Prostate gland (tissue), 2 donors: Measurements from ENCODE around the gene RHOU.

ENCODE experiments used
- POLR2AphosphoS5 ChIP-seq: sonication (generic); formaldehyde crosslinking; IDR thresholded peaks from one replicate; pipeline ENCODE4 v1.6.1; 2017; ENCODE audit warnings: antibody characterized with exemption
- TF ChIP-seq, protein P1 (sequence below), 4 experiments: fragments of 200-600 bp in 2 of 4; fragments of 450-650 bp in 2 of 4; sonication (generic) in 2 of 4; IDR thresholded peaks; 1 replicate in 3 of 4; 2 replicates in 1 of 4; pipeline ENCODE4 v1.5.1; 2016 to 2019; ENCODE audit warnings: antibody characterized with exemption in 4 of 4, mild to moderate bottlenecking in 2 of 4, moderate library complexity in 2 of 4

DNA sequence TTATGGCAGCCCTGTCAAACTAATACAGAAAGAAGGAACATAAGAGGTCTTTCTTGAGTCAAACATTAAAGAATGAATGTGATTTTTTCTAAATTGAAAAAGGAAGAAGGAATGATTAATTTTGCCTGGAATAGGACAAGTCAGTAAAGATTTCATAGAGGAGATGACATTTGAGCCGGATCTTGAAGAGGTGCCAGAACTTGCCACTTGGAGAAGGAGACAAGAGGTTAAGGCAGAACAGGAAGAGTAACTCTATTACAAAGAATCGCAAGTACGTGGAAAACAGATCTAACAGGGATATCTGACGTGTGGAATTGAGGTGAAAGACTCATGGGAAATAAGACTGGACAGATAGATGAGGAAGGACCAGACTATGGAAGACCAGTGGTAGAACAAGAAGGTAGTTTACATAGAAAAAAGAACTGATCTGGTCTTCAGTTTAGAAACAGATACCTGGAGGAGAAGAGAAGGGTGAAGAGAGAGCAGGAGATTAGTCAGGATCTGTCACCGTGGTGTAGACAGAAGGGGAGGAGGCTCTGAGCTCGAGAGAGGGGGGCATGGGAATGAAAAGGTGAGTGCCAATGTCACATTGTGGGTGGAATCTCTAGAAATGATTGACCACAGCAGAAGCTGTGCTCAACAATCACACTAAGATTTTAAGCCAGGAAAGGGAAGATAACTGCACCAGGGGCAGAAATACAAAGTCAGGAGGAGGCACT, 32.5 kb downstream of the RHOU start:
- TF ChIP-seq, protein P1, sequence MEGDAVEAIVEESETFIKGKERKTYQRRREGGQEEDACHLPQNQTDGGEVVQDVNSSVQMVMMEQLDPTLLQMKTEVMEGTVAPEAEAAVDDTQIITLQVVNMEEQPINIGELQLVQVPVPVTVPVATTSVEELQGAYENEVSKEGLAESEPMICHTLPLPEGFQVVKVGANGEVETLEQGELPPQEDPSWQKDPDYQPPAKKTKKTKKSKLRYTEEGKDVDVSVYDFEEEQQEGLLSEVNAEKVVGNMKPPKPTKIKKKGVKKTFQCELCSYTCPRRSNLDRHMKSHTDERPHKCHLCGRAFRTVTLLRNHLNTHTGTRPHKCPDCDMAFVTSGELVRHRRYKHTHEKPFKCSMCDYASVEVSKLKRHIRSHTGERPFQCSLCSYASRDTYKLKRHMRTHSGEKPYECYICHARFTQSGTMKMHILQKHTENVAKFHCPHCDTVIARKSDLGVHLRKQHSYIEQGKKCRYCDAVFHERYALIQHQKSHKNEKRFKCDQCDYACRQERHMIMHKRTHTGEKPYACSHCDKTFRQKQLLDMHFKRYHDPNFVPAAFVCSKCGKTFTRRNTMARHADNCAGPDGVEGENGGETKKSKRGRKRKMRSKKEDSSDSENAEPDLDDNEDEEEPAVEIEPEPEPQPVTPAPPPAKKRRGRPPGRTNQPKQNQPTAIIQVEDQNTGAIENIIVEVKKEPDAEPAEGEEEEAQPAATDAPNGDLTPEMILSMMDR (IDR thresholded peaks at IDR 0.05) = no peak
- TF ChIP-seq POLR2AphosphoS5 = no peak
